H1 (cell line): ENCODE measurements around the gene OSBPL5.

ENCODE experiments used
- POLR2AphosphoS5 ChIP-seq: IDR thresholded peaks from 2 replicates; pipeline ENCODE4 v1.6.1; 2011; ENCODE audit warnings: low read depth, low read length
- SIX5 ChIP-seq: IDR thresholded peaks from 2 replicates; pipeline ENCODE4 v1.6.1; 2011; ENCODE audit warnings: mild to moderate bottlenecking, low read depth, low read length
- TF ChIP-seq, protein P1 (sequence below): IDR thresholded peaks from 2 replicates; pipeline ENCODE4 v1.6.1; 2011; ENCODE audit warnings: low read depth, mild to moderate bottlenecking, low read length; ENCODE audit not compliant: insufficient read depth
- TF ChIP-seq, protein P2 (sequence below), 3 experiments: IDR thresholded peaks; 1 replicate in 2 of 3; 2 replicates in 1 of 3; pipeline versions ENCODE4 v1.5.1 to v1.6.1; 2011; ENCODE audit warnings: low read length in 3 of 3, mild to moderate bottlenecking in 3 of 3, inconsistent platforms in 2 of 3, low read depth in 1 of 3, moderate library complexity in 1 of 3; ENCODE audit not compliant: insufficient read depth in 1 of 3; ENCODE audit errors: control extremely low read depth in 1 of 3

DNA sequence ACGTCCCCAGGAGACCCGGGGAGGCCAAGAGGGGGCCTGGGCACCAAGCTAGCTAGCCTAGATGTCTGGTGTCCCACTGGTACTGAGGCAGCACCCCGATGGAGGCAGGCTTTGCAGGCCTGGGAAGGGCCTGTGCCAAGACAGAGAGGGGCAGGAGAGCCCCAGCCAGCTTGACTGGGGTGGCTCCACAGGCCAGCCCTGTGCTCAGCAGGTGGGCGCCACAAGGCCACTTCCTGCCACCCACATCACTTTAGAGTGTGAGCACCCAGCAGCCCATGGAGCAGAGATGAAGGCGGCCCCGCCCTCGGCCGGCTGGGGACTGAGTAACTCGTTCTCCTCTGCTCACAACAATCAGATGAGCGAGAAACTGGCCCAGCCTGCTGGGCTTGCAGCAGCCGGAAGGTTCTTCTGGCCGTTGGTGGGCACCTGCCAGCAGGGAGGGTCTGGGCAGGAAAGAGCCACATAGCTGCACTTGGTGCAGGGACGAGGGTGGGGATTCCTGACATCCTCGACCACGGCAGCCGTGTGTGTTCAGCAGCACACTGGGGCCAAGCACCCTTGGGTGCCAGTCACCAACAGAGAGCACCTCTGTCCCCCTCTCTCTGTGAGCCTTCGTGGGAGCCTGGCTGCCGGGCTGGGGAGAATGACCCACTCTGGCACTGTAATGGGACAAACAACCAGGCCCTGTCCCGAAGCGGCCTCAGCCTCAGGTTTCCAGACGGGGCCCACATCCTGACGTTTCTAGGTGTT lies 7.6 kb downstream of the OSBPL5 start:
- TF ChIP-seq POLR2AphosphoS5 (no peak), SIX5 (no peak)
- TF ChIP-seq, protein P1, sequence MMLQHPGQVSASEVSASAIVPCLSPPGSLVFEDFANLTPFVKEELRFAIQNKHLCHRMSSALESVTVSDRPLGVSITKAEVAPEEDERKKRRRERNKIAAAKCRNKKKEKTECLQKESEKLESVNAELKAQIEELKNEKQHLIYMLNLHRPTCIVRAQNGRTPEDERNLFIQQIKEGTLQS = no peak
- TF ChIP-seq, protein P2, sequence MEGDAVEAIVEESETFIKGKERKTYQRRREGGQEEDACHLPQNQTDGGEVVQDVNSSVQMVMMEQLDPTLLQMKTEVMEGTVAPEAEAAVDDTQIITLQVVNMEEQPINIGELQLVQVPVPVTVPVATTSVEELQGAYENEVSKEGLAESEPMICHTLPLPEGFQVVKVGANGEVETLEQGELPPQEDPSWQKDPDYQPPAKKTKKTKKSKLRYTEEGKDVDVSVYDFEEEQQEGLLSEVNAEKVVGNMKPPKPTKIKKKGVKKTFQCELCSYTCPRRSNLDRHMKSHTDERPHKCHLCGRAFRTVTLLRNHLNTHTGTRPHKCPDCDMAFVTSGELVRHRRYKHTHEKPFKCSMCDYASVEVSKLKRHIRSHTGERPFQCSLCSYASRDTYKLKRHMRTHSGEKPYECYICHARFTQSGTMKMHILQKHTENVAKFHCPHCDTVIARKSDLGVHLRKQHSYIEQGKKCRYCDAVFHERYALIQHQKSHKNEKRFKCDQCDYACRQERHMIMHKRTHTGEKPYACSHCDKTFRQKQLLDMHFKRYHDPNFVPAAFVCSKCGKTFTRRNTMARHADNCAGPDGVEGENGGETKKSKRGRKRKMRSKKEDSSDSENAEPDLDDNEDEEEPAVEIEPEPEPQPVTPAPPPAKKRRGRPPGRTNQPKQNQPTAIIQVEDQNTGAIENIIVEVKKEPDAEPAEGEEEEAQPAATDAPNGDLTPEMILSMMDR (IDR thresholded peaks at IDR 0.05; ENCODE audit: control extremely low read depth in 1 of 3, insufficient read depth in 1 of 3, low read depth in 1 of 3, low read length in 3 of 3) = no peak
